Right renal cortex interstitium (tissue), 3 donors: ENCODE measurements around the gene CATSPERZ. TPM values are rescaled to one million over a fixed set of nuclear protein-coding genes. Genes with fewer than 3 reads are reported as not detected.

Experiments used
- DNase-seq, 3 donors: peaks; one replicate each; pipeline ENCODE4 v3.0.0-alpha.2; 2013; ENCODE audit warnings: low read depth in 3 of 3, low spot score in 2 of 3
- polyA plus RNA-seq, 3 donors: library from polyadenylated mRNA; unstranded; fragments of 120-200 nt; gene quantifications; one replicate each; pipeline ENCODE4 v1.2.1, GENCODE V29; 2013; ENCODE audit not compliant: insufficient read length in 3 of 3

CATSPERZ gene
- polyA plus RNA-seq, 3 donors = not detected

GRCh38 chr11:64263021-64263946 lies 36.9 kb upstream of the CATSPERZ start:
- no peak for DNase-seq

DNA sequence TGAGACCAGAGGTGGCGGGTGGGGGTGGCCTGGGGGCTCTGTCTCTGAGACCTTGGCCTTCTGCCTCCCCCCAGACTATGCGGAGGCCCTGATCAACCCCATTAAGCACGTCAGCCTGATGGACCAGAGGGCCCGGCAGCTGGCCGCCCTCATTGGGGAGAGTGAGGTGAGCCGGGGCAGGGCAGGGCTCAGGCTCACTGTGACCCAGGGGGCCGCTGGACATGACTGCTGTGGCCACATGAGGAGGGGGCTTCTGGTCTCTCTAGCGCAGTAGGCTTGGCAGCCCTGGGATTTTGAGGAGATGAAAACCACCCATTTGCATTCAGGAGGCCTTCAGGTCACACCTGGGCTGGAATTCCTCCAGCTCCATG lies 36.2 kb upstream of the CATSPERZ start:
- no peak for DNase-seq

- no peak for DNase-seq
Observed at GRCh38 chr11:64264371-64264852, 35.7 kb upstream of the CATSPERZ start.

GRCh38 chr11:64265176-64266160 lies 34.7 kb upstream of the CATSPERZ start:
- DNase-seq = no peak

DNA sequence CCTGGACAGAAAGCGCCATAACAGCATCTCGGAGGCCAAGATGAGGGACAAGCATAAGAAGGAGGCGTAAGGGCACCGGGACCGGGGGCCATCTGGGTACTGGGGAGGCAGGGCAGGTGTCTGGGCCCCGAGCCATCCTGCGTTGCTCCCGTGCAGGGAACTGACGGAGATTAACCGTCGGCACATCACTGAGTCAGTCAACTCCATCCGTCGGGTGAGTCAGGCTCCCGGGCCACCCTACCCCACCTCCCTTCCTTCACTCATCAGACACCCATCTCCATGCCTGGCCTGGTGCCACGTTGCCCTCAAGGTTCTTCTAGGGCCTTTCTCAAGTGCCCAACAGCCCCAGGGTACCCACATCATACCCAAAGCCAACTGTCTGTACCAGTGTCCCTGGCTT lies 33.8 kb upstream of the CATSPERZ start:
- no peak for DNase-seq

DNA sequence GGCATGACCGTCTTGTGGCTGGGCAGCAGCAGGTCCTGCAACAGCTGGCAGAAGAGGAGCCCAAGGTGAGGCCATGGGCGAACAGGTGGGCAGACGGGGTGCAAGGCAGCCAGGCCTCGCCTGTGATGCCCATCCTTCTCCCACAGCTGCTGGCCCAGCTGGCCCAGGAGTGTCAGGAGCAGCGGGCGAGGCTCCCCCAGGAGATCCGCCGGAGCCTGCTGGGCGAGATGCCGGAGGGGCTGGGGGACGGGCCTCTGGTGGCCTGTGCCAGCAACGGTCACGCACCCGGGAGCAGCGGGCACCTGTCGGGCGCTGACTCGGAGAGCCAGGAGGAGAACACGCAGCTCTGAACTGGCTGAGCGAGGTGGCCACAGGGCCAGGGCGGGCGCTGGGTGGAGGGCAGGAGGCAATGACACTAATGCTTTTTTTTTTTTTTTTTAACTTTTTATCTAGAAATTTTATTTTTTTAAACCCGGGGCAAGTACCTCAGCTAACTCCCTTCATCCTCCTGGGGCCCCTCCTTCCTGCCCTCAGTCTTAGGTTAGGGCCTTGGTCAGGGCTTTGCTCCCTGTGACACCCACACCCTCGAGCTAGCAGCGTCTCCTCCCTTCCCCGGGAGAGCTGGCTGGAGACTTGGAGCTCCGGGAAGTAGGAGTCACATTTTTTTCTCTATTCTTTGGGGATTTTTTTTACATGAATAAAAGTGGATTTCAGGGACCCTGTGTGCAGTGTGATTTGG lies 32.8 kb upstream of the CATSPERZ start:
- DNase-seq = no peak

- no peak for DNase-seq
Observed at GRCh38 chr11:64268025-64268892, 31.9 kb upstream of the CATSPERZ start.

GRCh38 chr11:64268893-64269539 lies 31.1 kb upstream of the CATSPERZ start:
- no peak for DNase-seq

GRCh38 chr11:64269540-64270220 lies 30.5 kb upstream of the CATSPERZ start:
- peak; percentile 98 for DNase-seq

DNA sequence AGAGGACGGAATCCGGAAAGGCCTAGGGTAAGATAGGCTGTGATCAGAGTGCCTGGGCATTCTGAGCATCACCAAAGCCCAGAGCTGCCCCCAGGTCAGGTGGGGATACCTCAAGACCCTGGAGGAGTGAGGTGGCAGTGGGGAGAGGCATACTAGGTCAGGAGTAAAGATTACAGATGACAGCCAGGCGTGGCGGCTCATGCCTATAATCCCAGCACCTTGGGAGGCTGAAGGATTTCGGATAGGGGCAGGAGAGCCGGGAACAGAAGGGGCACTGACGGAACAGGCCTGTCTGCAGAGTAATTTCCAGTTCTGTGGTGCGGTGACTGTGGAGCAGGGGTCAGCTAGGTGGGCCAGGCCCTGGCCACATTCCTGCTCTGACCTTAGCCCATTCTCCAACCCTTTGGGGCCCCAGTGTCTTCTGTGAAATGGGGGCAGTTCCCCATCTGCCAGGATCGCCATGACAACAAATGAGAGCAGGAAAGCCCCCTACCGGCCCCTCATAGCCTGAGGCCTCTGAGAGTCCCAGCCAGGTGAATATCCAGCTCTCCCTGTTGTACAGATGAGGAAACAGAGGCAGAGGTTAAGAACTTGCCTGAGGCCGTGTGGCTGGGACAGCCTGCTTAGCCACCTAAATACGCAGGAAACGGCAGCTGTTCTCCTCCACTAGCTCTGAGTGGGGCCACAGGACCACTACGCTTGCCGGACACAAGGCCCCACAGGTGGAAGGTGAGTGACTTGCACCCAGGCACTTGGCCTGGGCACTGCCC lies 24.9 kb upstream of the CATSPERZ start:
- no peak for DNase-seq

- no peak for DNase-seq
Observed at GRCh38 chr11:64275841-64276240, 24.3 kb upstream of the CATSPERZ start.

DNA sequence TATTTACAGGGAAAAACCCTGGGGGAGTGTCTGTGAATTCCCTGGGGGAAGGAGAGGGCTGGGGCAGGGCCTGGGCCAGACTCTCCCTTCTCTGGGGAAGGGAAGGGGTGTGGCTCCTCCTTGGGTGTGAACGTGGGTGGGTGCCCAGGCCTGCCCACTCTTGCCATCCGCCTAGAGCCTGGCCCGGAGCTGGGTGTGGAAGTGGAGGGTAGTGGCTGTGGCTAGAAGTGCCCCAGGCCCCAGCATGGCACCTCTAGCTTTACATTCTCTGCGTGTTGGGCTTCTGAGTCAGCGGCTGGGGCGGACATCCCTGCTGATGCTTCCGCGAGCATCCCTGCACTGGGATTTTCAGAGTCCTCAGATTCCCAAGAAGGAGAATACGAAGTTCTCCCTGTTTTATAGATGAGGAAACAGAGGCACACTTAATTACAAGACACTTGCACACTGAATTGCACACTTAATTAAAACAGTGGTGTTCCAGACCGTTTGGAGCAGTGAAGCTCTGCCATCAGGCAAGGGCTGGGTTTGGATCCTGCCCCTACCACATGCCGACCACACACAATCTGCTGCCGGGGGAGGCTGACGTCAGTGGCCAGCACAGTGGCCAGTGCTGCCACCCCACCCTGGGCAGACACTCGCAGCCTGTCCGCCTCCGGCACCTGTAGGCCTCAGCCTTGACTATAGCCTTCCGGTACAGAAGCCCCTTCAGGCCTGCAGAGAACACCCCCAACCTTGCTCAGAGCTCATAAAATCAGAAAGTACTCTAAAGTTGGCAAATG lies 23.3 kb upstream of the CATSPERZ start:
- DNase-seq = no peak

- no peak for DNase-seq
Observed at GRCh38 chr11:64278576-64279190, 21.5 kb upstream of the CATSPERZ start.

DNA sequence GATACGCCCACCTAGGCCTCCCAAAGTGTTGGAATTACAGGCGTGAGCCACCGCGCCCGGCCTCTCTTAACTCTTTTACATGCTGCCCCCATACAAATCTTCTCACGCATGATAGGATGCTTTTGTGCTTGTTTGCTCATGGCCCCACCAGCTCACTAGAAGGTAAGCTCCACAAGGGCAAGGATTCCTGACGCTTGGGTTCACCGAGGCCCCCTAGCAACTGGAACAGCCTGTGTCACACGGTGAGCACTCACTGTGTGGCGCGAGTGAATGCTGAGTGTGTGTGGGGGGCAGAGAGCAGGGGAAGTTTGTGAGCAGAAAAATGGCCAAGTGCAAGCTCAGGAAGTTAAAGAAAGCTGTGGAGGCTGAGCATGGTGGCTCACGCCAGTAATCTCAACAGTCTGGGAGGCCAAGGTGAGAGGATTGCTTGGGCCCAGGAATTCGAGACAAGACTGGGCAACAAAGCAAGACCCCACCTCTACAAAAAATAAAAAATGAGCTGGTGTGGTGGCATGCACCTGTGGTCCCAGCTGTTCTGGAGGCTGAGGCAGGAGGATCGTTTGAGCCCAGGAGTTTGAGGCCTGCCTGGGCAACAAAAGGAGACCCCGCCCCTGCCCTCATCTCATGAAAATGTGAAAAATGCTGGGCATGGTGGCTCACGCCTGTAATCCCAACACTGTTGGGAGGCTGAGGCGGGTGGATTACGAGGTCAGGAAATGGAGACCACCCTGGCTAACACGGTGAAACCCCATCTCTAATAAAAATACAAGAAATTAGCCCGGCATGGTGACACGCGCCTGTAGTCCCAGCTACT lies 18.0 kb upstream of the CATSPERZ start:
- no peak for DNase-seq

- DNase-seq = no peak
Observed at GRCh38 chr11:64283092-64283491, 17.1 kb upstream of the CATSPERZ start.
